HG03045 (cell line): ENCODE data around the gene TRIM3.
A peak's percentile ranks its signal among the peaks of the same experiment; 100 is the strongest.

ENCODE experiments used
- ATAC-seq: cut with Tn5 transposase; IDR thresholded peaks from one replicate; pipeline ENCODE4 v1.9.1; 2021; ENCODE audit warnings: mild to moderate bottlenecking, moderate library complexity; ENCODE audit not compliant: unreplicated experiment

The TRIM3 gene

GRCh38 chr11:6442441-6442840, 31.3 kb downstream of the TRIM3 start:
- ATAC-seq: no peak

- ATAC-seq: no peak
These were observed 32.8 kb downstream of the TRIM3 start, which contains the start of gene HPX for GRCh38 chr11:6440906-6441358. Gene HPX (minus strand): TSS chr11:6440987. CDS start chr11:6440963, 24 bp downstream.

GRCh38 chr11:6438979-6439571, 34.7 kb downstream of the TRIM3 start:
- ATAC-seq: no peak

GRCh38 chr11:6437993-6438392, 35.7 kb downstream of the TRIM3 start:
- no peak for ATAC-seq

GRCh38 chr11:6437423-6437822, 36.3 kb downstream of the TRIM3 start:
- no peak for ATAC-seq

GRCh38 chr11:6433998-6434660, 39.6 kb downstream of the TRIM3 start:
- no peak for ATAC-seq

GRCh38 chr11:6431861-6432260, 41.9 kb downstream of the TRIM3 start:
- no peak for ATAC-seq

GRCh38 chr11:6427516-6427915, 46.2 kb downstream of the TRIM3 start:
- no peak for ATAC-seq

GRCh38 chr11:6420677-6421076, 53.1 kb downstream of the TRIM3 start:
- no peak for ATAC-seq

GRCh38 chr11:6419009-6419631, 54.6 kb downstream of the TRIM3 start, which contains the start of gene APBB1:
Gene APBB1 (minus strand): TSS chr11:6419094. CDS start chr11:6411347, 7,747 bp downstream.
- peak; percentile 61 for ATAC-seq

- no peak for ATAC-seq
These were observed 55.2 kb downstream of the TRIM3 start for GRCh38 chr11:6418557-6419008.

- no peak for ATAC-seq
These were observed 55.7 kb downstream of the TRIM3 start for GRCh38 chr11:6417907-6418556.

- no peak for ATAC-seq
These were observed 57.9 kb downstream of the TRIM3 start for GRCh38 chr11:6415797-6416196.

GRCh38 chr11:6414874-6415328, 58.8 kb downstream of the TRIM3 start:
- ATAC-seq: no peak

- ATAC-seq: no peak
These were observed 59.9 kb downstream of the TRIM3 start for GRCh38 chr11:6413791-6414201.

- ATAC-seq: no peak
These were observed 62.1 kb downstream of the TRIM3 start for GRCh38 chr11:6411594-6412031.

- ATAC-seq: no peak
These were observed 62.9 kb downstream of the TRIM3 start for GRCh38 chr11:6410695-6411430.

- ATAC-seq: no peak
These were observed 67.4 kb downstream of the TRIM3 start for GRCh38 chr11:6406370-6406769.

GRCh38 chr11:6405846-6406245, 67.9 kb downstream of the TRIM3 start:
- ATAC-seq: no peak

GRCh38 chr11:6405052-6405667, 68.6 kb downstream of the TRIM3 start:
- ATAC-seq: no peak
